Upper lobe of left lung (tissue), 4 donors: ENCODE data around the gene SPOCD1.

Experiments used
- CTCF ChIP-seq, 6 experiments: fragments of 450-650 bp in 4 of 6; fragments of 200-600 bp in 2 of 6; sonication (generic) in 2 of 6; IDR thresholded peaks; one replicate each; pipeline ENCODE4 v1.5.1; 2016 to 2019; ENCODE audit warnings: antibody characterized with exemption in 6 of 6
- EP300 ChIP-seq, 4 donors: sonication (generic); formaldehyde crosslinking; IDR thresholded peaks; one replicate each; pipeline ENCODE4 v1.5.1; 2017; ENCODE audit warnings: antibody characterized with exemption in 4 of 4, control low read depth in 2 of 4
- POLR2A ChIP-seq, 4 donors: fragments of 450-650 bp; IDR thresholded peaks; one replicate each; pipeline ENCODE4 v1.5.1; 2016 to 2017; ENCODE audit warnings: antibody characterized with exemption in 4 of 4, mild to moderate bottlenecking in 2 of 4
- POLR2AphosphoS5 ChIP-seq, 2 donors: sonication (generic); formaldehyde crosslinking; IDR thresholded peaks; one replicate each; pipeline ENCODE4 v1.5.1; 2017; ENCODE audit warnings: antibody characterized with exemption in 2 of 2

DNA sequence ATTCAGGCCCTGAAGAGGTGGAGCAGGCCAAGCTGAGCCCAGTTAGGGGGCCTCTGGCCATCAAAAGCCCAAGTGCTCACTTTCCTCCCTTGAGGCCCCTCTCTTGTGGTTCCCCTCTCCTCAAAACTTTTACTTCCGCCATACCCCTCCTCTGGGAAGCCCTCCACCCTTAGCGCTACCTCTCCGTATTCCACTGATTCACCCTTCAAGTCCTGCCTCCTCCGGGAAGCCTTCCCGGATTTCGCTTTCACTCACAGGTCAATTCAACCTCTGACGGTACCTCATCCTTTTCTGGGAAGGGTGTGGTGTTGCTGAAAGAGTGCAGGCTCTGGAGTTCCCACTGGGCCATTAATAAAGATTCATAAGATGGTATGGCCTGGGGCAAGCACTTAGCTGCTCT, 19.1 kb downstream of the SPOCD1 start:
- TF ChIP-seq CTCF (IDR thresholded peaks at IDR 0.05) = no peak
- no peak for TF ChIP-seq POLR2A (IDR thresholded peaks at IDR 0.05)
- no peak for TF ChIP-seq POLR2AphosphoS5 (IDR thresholded peaks at IDR 0.05)
- TF ChIP-seq EP300 (IDR thresholded peaks at IDR 0.05) = no peak
